Ishikawa (cell line): ENCODE data around the gene SLC24A3.

ENCODE experiments used
- CEBPB ChIP-seq: IDR thresholded peaks from 2 replicates; pipeline ENCODE4 v1.6.1; 2012
- CREB1 ChIP-seq: IDR thresholded peaks from 2 replicates; pipeline ENCODE4 v1.6.1; 2012; ENCODE audit warnings: low read depth
- EGR1 ChIP-seq: IDR thresholded peaks from 2 replicates; pipeline ENCODE4 v1.6.1; 2012
- EP300 ChIP-seq: IDR thresholded peaks from 2 replicates; pipeline ENCODE4 v1.6.1; 2012; ENCODE audit warnings: borderline replicate concordance
- FOXM1 ChIP-seq: IDR thresholded peaks from 2 replicates; pipeline ENCODE4 v1.6.1; 2012; ENCODE audit warnings: low read depth, borderline replicate concordance
- NFIC ChIP-seq: IDR thresholded peaks from 2 replicates; pipeline ENCODE4 v1.6.1; 2012
- RAD21 ChIP-seq: IDR thresholded peaks from 2 replicates; pipeline ENCODE4 v1.6.1; 2012; ENCODE audit warnings: low read depth
- TAF1 ChIP-seq: IDR thresholded peaks from 2 replicates; pipeline ENCODE4 v1.6.1; 2012; ENCODE audit warnings: low read depth, mild to moderate bottlenecking
- TCF12 ChIP-seq: IDR thresholded peaks from 2 replicates; pipeline ENCODE4 v1.6.1; 2012; ENCODE audit warnings: low read depth
- TEAD4 ChIP-seq: IDR thresholded peaks from 2 replicates; pipeline ENCODE4 v1.6.1; 2012
- YY1 ChIP-seq: IDR thresholded peaks from 2 replicates; pipeline ENCODE4 v1.6.1; 2012; ENCODE audit warnings: low read depth
- ZBTB7A ChIP-seq: IDR thresholded peaks from 2 replicates; pipeline ENCODE4 v1.6.1; 2012; ENCODE audit warnings: low read depth
- TF ChIP-seq, protein P1 (sequence below): IDR thresholded peaks from 2 replicates; pipeline ENCODE4 v1.6.1; 2012
- TF ChIP-seq, protein P2 (sequence below): IDR thresholded peaks from 2 replicates; pipeline ENCODE4 v1.6.1; 2012; ENCODE audit warnings: low read depth, mild to moderate bottlenecking
- TF ChIP-seq, protein P3 (sequence below): IDR thresholded peaks from 2 replicates; pipeline ENCODE4 v1.6.1; 2012

The SLC24A3 gene

DNA sequence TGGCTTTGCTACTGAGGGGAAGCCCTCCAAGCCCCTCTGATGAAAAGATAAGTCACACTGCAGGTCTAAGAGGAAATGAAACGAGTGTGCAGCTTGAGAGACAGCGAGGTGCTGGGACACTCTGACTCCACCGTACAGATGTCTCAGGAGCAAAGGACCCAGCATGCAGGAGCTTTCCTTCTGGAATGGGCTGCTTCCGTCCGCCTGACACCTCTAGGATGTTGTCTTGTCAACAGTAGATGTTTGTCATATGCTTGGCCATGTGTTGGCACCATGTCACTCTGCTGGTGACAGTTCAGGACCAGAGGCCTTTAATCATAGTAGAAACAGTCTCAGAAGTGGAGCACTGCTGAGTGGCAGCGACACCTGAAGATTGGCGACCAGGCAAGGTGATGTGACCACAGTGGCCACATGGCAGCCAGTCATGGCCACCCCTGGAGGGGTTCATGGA lies 46.7 kb downstream of the SLC24A3 start:
- TF ChIP-seq TAF1 = no peak
- no peak for TF ChIP-seq YY1
- TF ChIP-seq, protein P1, sequence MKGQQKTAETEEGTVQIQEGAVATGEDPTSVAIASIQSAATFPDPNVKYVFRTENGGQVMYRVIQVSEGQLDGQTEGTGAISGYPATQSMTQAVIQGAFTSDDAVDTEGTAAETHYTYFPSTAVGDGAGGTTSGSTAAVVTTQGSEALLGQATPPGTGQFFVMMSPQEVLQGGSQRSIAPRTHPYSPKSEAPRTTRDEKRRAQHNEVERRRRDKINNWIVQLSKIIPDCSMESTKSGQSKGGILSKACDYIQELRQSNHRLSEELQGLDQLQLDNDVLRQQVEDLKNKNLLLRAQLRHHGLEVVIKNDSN = no peak
- TF ChIP-seq, protein P2, sequence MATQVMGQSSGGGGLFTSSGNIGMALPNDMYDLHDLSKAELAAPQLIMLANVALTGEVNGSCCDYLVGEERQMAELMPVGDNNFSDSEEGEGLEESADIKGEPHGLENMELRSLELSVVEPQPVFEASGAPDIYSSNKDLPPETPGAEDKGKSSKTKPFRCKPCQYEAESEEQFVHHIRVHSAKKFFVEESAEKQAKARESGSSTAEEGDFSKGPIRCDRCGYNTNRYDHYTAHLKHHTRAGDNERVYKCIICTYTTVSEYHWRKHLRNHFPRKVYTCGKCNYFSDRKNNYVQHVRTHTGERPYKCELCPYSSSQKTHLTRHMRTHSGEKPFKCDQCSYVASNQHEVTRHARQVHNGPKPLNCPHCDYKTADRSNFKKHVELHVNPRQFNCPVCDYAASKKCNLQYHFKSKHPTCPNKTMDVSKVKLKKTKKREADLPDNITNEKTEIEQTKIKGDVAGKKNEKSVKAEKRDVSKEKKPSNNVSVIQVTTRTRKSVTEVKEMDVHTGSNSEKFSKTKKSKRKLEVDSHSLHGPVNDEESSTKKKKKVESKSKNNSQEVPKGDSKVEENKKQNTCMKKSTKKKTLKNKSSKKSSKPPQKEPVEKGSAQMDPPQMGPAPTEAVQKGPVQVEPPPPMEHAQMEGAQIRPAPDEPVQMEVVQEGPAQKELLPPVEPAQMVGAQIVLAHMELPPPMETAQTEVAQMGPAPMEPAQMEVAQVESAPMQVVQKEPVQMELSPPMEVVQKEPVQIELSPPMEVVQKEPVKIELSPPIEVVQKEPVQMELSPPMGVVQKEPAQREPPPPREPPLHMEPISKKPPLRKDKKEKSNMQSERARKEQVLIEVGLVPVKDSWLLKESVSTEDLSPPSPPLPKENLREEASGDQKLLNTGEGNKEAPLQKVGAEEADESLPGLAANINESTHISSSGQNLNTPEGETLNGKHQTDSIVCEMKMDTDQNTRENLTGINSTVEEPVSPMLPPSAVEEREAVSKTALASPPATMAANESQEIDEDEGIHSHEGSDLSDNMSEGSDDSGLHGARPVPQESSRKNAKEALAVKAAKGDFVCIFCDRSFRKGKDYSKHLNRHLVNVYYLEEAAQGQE = no peak
- TF ChIP-seq CEBPB = no peak
- no peak for TF ChIP-seq ZBTB7A
- no peak for TF ChIP-seq EGR1
- TF ChIP-seq RAD21 = no peak
- TF ChIP-seq CREB1 = no peak
- no peak for TF ChIP-seq FOXM1
- TF ChIP-seq EP300 = no peak
- TF ChIP-seq, protein P3, sequence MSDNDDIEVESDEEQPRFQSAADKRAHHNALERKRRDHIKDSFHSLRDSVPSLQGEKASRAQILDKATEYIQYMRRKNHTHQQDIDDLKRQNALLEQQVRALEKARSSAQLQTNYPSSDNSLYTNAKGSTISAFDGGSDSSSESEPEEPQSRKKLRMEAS = no peak
- TF ChIP-seq TEAD4 = no peak
- TF ChIP-seq NFIC = no peak
- TF ChIP-seq TCF12 = no peak

DNA sequence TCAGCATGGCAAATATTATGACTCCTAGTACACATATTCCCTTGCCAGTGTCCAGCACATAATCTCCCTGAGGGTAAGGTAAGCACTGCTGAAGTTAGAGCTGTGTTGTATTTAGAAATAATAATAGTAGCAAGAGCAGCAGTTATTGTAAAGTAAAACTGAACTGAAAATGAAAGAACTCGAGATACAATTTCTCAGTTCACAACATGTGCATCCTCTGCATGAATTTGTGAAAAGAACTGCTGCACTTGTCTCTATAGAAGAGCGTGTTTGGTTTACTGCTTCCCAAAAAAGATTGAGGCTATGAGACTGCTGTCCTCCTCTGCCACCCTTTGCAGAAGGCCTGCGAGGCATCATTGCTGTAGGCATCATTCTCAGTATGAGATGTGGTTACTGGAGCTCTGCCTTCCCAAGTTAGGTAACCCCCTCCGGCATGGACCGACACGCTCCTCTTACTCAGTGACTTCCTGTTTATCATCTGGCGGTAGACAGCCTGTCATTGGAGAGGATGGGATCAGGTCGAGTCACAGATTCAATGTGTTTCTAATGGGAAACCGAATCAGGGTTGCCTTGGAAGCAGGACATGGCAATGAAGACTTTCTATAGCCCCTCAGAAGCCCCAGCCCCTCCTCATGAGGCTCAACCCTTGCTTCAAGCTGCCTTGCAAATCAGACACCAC lies 48.1 kb downstream of the SLC24A3 start:
- TF ChIP-seq CEBPB = no peak
- TF ChIP-seq, protein P2 = no peak
- TF ChIP-seq ZBTB7A = no peak
- no peak for TF ChIP-seq TCF12
- no peak for TF ChIP-seq TEAD4
- TF ChIP-seq FOXM1 = no peak

DNA sequence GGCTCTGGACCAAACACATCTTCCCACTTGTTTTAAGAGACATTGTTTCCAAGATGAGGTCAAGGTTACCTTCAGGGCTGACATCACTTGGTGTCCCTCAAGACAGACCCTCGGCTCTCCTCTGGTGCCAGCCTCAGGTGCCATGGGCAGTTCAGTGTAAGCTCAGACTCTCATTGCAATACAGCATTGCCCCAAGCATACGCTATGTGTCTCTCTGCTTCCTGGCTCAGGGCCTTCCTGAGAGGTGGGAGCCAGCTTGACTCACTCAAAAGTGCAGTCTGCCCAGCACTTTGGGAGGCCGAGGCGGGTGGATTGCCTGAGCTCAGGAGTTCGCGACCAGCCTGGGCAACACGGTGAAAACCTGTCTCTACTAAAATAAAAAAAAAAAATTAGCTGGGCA lies 51.7 kb downstream of the SLC24A3 start:
- TF ChIP-seq, protein P3 = no peak
- TF ChIP-seq FOXM1 (no peak), EP300 (no peak), TCF12 (no peak), CREB1 (no peak)
- TF ChIP-seq, protein P1 = no peak
- TF ChIP-seq, protein P2 = no peak

DNA sequence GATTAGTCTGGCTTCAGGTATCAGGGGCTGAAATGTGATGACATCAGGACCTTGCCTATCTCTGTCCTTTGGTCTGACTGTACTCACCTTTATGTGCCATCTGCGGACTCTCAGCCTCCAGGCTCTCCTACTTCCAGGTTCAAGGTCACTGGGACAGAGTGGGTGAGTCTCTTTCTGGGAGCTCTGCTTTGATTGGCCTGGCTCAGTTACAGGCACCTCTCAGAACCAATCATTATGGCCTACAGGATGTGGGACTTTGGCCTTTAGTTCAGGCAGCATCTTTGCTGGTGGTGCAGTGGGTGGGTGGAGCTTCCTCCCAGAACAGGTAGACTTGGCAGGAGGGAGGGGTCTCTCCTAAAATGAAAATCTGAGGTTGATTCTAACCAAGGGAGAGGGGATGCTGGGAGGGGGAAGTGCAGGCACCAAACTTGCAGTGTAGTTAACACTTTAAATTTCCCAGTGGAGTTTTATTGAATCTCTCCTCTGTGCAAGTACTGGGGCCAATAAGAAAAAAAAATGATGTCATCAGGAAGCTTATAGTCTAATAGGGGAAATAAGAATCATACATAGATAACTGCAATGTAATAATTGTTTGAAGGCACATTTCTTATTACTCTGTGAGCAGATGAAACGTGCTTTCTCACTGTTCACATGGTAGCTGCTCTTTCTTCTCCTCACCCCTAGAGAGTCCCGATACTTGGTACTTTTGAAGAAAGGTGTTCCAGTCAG lies 53.4 kb downstream of the SLC24A3 start:
- TF ChIP-seq EP300 (no peak), CEBPB (no peak), YY1 (no peak), FOXM1 (no peak), EGR1 (no peak)
